Measurements from ENCODE around the gene CCDC9. TPM values are rescaled to one million over a fixed set of nuclear protein-coding genes. Genes with fewer than 3 reads are reported as not detected.
A peak's percentile ranks its signal among the peaks of the same experiment; 100 is the strongest.

The CCDC9 gene
- total and polyA plus RNA-seq, 2 of the 13 experiments (the other 11 are each of a cell fraction or from before 2014, with no cell fraction given): 2.9 to 6.3 TPM

- TF ChIP-seq KAT8 (CRISPR knock-in tag; IDR thresholded peaks at IDR 0.05) (peak; percentile 93), ZNF282 (IDR thresholded peaks at IDR 0.05; ENCODE audit: partially characterized antibody) (no peak), CBX5 (CRISPR knock-in tag; IDR thresholded peaks at IDR 0.05; ENCODE audit: borderline replicate concordance) (peak; percentile 83; the same call in 1 of the 2 replicates), ASH2L (IDR thresholded peaks at IDR 0.05; ENCODE audit: insufficient read length, low read depth, low read length) (peak; percentile 76), ZNF574 (CRISPR knock-in tag; IDR thresholded peaks at IDR 0.05) (peak; percentile 69), SMAD1 (CRISPR knock-in tag; IDR thresholded peaks at IDR 0.05; ENCODE audit: borderline replicate concordance, low read depth) (peak; percentile 86; the same call in 1 of the 2 replicates), NFE2L2 (IDR thresholded peaks at IDR 0.05; ENCODE audit: low read length) (no peak), ZBTB7A (CRISPR knock-in tag; IDR thresholded peaks at IDR 0.05) (peak; percentile 59; the same call in 1 of the 2 replicates), THYN1 (CRISPR knock-in tag; IDR thresholded peaks at IDR 0.05; ENCODE audit: borderline replicate concordance, low read depth) (no peak), MLXIP (CRISPR knock-in tag; IDR thresholded peaks at IDR 0.05; ENCODE audit: borderline replicate concordance) (no peak; the same call in 1 of the 2 replicates), PRDM10 (CRISPR knock-in tag; IDR thresholded peaks at IDR 0.05; ENCODE audit: low read depth) (no peak), AFF4 (CRISPR knock-in tag; IDR thresholded peaks at IDR 0.05) (no peak), ZNF563 (CRISPR knock-in tag; IDR thresholded peaks at IDR 0.05) (no peak), ZFYVE20 (CRISPR knock-in tag; IDR thresholded peaks at IDR 0.05; ENCODE audit: borderline replicate concordance, low read depth) (no peak)
Observed at GRCh38 chr19:47243776-47244547, 12.4 kb upstream of the CCDC9 start (continued).
